ENCODE measurements around the gene DPCD.

Gene DPCD

DNA sequence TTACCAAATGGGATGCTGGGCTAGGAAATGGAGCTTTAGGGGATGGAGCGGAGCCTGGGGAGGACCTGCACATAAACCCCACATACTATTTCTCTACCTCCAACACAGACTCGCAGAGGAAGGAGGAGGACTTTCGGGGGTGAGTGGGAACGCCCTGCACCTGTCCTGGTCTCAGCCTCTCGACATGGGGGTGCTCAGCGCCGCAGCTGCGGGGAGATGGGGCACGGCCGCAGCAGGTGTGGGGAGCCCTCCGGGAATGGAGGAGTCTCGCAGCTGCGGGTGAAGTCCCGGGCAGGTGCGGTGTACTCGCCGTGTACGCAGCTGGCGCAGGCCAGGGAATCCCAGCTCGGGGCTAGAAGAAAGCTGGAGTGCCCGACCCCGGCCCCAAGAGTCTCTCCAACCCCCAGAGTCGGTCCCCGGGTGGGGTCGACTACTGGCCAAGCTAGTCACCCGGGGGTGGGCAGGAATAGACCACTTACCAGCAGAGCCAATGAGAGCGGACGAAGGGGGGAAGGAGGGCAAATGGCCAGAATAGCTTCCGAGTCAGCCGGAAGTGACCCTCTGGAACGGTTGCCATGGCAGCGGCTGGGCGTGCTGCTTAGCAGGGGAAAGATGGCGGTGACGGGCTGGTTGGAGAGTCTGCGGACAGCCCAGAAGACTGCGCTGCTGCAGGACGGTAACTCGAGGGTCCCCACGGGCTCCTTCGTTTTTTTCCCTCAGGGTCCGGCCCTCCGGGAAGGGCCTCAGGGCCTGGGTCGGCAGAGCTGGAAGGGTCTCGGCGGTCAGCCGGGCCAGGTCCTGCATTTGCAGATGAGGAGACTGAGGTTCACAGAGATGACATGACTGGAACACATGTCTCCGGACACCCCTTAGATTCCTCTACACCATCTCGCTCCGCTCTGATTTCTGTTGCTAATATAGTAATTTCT is at the start of gene DPCD, which contains the start of gene POLL:
Gene DPCD (plus strand): TSS at position 597 of the 929 bp plus-strand sequence. CDS start 16 bp downstream, at position 613.
Gene POLL (minus strand): TSS at position 533 of the 929 bp plus-strand sequence. CDS start 897 bp downstream, outside the sequence.
- Mint-ChIP-seq H3K9me3 (no peaks in the 10 kb centered on the region), H3K4me3 (peak within 1 kb of the TSS; percentile 92), H3K27ac (peak within 1 kb of the TSS; percentile 70), H3K4me1 (ENCODE audit: low read depth) (peaks cover 16% of the 10 kb centered on the region), H3K27me3 (no peaks in the 10 kb centered on the region), H3K36me3 (ENCODE audit: low read depth) (peaks cover 12% of the 10 kb centered on the region)

DNA sequence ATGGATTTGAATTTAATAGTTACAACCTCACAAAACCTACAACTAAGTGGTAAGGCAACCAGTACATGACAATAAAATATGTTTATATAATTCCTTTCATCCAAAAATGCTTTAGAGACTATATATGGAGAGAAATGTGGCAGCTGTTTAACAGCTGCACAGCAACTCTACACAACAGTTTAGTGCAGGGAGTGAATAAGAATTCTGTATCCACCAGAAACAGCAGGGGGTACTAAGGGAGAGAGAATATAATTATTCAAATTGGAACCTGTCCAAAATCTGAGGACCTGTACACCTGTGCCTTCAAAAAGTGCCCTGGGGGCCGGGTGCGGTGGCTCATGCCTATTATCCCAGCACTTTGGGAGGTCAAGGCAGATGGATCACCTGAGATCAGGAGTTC is 49.7 kb upstream of the DPCD start:
- H3K36me3 Mint-ChIP-seq (ENCODE audit: low read depth) = peaks cover 16% of the 10 kb centered on the region
- no peak overlapping the region for H3K27ac Mint-ChIP-seq
- no peaks in the 10 kb centered on the region for H3K9me3 Mint-ChIP-seq
- no peaks in the 10 kb centered on the region for H3K27me3 Mint-ChIP-seq
- H3K4me1 Mint-ChIP-seq (ENCODE audit: low read depth) = no peaks in the 10 kb centered on the region
- H3K4me3 Mint-ChIP-seq = no peak overlapping the region

DNA sequence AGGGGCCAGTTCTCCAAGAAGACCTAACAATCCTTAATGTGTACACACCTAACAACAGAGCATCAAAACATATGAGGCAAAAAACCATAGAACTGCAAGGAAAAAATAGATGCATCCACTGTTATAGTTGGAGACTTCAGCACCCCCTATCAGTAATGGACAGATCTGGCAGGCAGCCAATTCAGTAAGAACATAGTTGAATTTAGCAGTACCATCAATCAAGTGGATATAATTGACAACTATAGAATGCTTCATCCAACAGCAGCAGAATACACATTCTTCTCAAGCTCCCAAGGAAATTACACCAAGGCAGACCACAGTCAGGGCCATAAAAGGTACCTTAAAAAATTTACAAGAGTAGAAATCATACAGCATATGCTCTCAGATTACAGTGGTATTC is 42.2 kb upstream of the DPCD start:
- H3K4me3 Mint-ChIP-seq = no peak overlapping the region
- peaks cover 13% of the 10 kb centered on the region for H3K36me3 Mint-ChIP-seq (ENCODE audit: low read depth)
- H3K9me3 Mint-ChIP-seq = no peaks in the 10 kb centered on the region
- H3K4me1 Mint-ChIP-seq (ENCODE audit: low read depth) = no peaks in the 10 kb centered on the region
- no peaks in the 10 kb centered on the region for H3K27me3 Mint-ChIP-seq
- no peak overlapping the region for H3K27ac Mint-ChIP-seq

DNA sequence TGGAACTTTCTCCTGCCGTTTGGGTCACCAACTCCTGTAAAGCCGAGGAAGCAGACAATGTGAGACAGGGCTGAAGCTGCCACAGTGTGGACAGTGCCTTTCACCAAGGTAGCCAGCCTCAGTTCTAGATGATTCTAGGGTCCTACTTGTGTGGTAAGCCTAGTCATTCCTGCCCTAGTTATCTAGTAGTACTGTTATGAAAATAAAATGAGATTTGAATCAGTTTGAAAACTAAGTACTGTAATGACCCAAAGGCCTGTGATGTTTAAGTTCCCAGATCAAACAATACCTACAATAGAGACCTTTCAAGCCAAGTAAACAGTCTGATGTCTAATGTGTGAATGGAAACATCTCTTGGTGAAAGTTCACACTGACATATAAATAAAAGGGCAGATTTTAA is 37.2 kb upstream of the DPCD start:
- H3K36me3 Mint-ChIP-seq (ENCODE audit: low read depth) = peaks cover 33% of the 10 kb centered on the region
- H3K27me3 Mint-ChIP-seq = no peaks in the 10 kb centered on the region
- no peaks in the 10 kb centered on the region for H3K4me1 Mint-ChIP-seq (ENCODE audit: low read depth)
- H3K9me3 Mint-ChIP-seq = no peaks in the 10 kb centered on the region
- H3K4me3 Mint-ChIP-seq = no peak overlapping the region
- peak overlapping the region; percentile 27 for H3K27ac Mint-ChIP-seq

DNA sequence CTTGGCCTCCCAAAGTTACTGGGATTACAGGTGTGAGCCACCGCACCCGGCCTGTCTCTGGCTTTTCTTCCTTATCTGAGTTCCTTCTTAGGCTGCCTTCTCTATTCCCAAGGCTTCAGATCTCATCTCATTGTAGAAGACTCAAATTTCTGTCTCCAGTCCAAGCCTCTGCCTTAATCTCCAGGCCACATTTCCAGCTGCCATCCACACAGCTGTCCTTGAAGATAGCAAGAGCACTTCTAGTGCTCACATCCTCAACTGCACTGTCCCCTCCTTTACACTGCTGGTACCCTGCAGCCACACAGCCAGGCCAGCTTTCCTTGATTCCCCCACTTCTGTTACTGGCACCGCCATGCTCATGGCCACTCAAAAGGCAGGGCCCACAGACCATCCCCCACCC is 35.7 kb upstream of the DPCD start:
- Mint-ChIP-seq H3K27me3 (no peaks in the 10 kb centered on the region), H3K4me1 (ENCODE audit: low read depth) (no peaks in the 10 kb centered on the region), H3K27ac (no peak overlapping the region), H3K36me3 (ENCODE audit: low read depth) (peaks cover 29% of the 10 kb centered on the region), H3K9me3 (no peaks in the 10 kb centered on the region), H3K4me3 (no peak overlapping the region)

DNA sequence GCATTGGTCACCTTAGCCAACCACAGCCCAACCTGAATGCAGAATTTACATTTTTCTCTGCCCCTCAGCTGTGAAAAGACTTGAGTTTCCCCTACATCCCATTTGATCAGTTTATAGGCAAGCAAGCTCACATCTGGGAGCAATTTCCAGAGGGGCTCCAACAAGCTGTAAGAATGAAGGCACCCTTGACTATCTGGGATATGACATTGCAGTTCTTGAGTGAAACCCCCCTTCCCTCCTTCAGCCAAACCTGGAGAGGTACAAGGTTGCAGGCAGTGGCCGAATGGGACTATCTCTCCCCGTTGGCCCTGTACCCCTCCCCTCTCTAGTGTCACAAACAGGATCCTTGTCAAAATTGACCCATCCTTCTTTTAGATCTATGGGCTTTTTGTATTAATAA is 30.6 kb upstream of the DPCD start:
- Mint-ChIP-seq H3K9me3 (no peaks in the 10 kb centered on the region), H3K4me1 (ENCODE audit: low read depth) (peaks cover 8% of the 10 kb centered on the region), H3K27ac (no peak overlapping the region), H3K4me3 (no peak overlapping the region), H3K36me3 (ENCODE audit: low read depth) (peaks cover 10% of the 10 kb centered on the region), H3K27me3 (no peaks in the 10 kb centered on the region)

DNA sequence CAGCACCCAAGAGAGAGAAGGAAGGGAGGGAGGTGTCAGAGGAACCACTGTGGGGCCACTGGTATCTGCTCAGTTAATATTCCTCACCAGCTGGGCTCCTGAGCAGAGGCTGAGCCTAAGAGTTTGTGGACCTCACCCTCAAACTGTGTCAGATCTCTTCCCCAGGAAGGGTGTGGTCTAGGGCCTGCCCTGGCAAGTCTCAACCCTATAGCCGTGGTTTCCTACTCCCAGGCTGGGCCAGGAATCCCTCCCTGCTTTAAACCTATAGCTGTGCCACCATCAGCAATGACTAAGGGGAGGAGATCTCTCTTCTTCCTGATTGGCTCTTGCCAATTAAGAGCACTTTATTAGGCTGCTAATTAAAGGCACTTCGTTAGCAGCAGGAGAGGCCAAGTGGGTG is 29.9 kb upstream of the DPCD start:
- no peak overlapping the region for H3K27ac Mint-ChIP-seq
- H3K9me3 Mint-ChIP-seq = no peaks in the 10 kb centered on the region
- H3K27me3 Mint-ChIP-seq = no peaks in the 10 kb centered on the region
- H3K36me3 Mint-ChIP-seq (ENCODE audit: low read depth) = peaks cover 5% of the 10 kb centered on the region
- peaks cover 8% of the 10 kb centered on the region for H3K4me1 Mint-ChIP-seq (ENCODE audit: low read depth)
- no peak overlapping the region for H3K4me3 Mint-ChIP-seq

DNA sequence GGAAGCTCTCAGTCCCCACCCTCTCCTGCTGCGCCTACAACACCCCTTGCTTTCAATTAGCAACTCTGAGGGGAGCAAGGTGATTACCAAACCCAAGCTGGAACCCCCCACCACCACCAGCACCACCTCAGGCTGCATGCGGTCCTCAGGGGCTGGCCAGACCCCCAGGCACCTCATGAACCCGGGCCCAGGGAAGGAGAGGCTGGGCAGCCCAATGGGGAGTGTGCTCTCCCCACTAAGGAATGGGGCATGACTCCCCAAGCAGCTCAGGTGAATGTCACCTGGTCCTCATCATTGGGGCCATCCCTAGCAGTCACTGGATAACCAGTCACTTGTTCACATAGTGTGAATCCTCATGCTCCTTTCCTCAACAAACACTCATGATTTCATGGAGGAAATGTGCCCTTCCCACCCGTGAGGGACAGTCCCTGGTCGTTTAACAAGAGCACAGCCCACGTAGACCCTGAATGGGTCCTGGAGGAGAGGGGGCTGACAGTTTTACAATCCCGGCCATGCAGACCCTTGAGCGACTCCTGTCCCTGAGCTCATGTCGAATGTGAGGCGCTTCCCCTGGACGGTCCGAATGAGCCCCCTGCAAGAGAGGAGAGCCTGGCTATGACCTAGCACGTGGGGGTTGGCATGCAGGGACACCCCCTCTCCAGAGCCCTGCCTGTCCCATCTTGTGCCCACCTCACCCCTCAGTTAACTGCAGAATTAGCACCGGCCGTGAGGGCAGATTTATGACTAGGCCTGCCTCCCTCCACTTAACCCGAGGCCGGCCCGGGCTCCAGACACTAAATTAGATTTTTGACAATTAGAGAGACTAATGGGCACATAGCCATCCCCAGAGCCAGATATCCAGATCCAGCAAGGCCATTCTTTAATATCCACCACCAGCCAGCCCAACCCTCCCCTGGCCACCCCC is 29.2 kb upstream of the DPCD start:
- peaks cover 5% of the 10 kb centered on the region for H3K36me3 Mint-ChIP-seq (ENCODE audit: low read depth)
- H3K27me3 Mint-ChIP-seq = peaks cover 2% of the 10 kb centered on the region
- H3K4me3 Mint-ChIP-seq = no peak overlapping the region
- no peak overlapping the region for H3K27ac Mint-ChIP-seq
- peaks cover 8% of the 10 kb centered on the region for H3K4me1 Mint-ChIP-seq (ENCODE audit: low read depth)
- H3K9me3 Mint-ChIP-seq = no peaks in the 10 kb centered on the region

DNA sequence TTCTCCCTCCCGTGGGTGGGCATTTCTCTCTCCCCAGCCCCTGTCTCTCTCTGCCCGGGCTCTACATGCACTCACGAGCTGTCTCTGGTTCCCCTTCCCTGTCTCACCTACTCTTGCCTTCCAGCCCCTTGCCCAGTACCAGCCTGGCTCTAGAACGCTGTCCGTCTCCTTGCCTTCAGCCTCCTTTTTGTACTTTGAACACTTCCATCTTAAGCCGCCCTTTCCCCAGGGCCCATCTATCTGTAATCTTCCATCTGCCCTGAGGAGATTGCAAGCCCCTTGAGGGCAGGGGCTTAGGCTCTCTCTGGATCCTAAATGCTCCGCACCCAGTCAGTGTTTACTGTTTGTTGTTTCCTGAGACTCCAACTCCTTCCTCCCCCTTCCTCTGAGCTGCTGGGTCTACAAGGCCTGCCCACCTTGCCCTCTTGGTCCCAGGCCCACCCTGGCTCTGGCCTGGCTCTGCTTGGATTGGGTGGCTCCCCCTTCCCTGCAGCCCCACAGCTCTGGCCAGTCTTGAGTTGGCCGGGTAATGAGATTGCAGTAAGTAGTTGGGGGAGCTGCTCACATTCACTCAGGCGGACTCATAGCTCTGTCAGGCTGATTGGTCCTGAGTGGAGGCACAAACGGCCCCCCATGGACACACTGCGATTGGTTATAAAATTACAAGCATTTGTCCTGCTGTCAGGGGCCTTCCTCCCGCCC is 28.4 kb upstream of the DPCD start:
- peaks cover 5% of the 10 kb centered on the region for H3K36me3 Mint-ChIP-seq (ENCODE audit: low read depth)
- H3K4me1 Mint-ChIP-seq (ENCODE audit: low read depth) = peaks cover 8% of the 10 kb centered on the region
- no peak overlapping the region for H3K27ac Mint-ChIP-seq

DNA sequence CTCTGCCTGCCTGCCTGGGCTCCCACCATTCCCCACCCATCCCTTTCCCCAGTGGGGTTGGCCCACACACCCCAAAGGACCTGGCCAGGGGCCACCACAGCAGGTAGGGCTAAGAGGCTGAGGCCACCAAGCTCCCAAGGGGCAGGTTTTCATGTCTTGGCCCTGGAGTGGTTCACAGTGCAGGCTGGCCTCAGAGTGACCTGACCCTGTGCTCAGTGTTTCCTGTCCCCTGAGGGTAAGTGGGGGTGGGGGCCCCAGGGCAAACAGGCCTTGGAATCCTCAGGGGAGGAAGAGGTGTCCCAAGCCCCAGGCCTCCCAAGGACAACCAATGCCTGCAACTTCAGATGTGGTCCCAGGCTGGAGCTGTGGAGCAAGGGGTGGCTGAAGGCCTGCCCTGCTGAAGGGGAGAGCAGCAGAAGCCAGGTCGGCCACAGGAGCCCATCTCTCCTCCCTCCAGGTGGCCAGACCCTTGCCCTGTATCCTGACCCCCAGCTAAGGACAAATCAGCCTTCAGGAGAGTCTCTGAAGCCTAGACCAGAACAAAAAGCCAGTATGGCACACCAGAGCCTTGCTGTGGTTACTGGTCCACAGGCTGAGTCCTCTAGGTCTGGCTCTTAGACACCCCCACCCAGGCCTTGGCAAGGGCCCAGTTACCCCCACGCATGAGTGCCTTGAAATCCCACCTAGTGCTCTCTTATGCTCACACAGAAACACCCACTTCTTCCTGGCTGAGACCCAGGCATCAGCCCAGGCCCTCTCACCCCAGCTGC is 27.6 kb upstream of the DPCD start:
- Mint-ChIP-seq H3K4me1 (ENCODE audit: low read depth) (peaks cover 8% of the 10 kb centered on the region), H3K36me3 (ENCODE audit: low read depth) (no peaks in the 10 kb centered on the region), H3K27me3 (peaks cover 15% of the 10 kb centered on the region), H3K4me3 (no peak overlapping the region), H3K27ac (no peak overlapping the region), H3K9me3 (no peaks in the 10 kb centered on the region)

More for the DNA sequence above, 28.4 kb upstream of the DPCD start:
- H3K27me3 Mint-ChIP-seq = peaks cover 7% of the 10 kb centered on the region
- no peaks in the 10 kb centered on the region for H3K9me3 Mint-ChIP-seq
- H3K4me3 Mint-ChIP-seq = no peak overlapping the region

DNA sequence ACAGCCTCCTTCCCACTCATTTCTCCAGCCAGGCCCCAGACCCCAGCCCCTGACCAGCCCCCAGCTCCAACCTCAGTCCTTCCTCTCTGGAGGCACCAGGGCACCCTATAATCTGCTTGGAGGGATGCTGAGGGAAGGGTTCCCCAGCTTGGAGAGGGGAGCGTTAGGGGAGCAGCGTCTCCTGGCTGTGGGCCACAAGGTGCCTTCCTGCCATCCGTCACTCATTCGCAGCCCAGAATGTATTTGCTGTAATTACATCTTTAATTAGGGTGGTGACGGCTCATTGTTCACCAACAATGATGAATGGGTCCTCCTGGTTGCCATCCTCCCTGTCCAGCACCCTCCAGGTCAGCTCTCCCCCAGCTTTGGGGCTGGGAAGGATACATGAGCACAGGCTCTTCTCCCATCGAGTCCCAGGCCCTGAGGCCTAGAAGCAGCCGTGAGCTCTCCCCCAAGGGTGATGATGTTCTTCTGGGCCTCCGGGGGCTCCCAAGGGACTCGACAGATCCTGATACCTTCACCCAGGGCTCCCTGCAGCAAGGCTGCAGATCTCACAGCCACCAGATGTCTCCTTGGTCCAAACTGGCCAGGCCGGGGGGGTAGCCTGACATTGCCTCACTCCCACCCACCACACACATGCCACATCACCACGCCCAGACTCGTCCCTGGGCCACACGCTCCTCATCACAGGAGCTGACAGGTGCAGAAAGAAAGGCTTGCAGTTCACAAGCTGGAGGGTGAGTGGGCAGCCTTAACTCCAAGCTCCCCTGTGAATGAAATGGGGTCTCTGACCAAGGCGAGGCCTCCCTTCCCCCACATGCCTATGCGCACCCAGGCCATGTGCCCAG is 26.8 kb upstream of the DPCD start:
- H3K4me1 Mint-ChIP-seq (ENCODE audit: low read depth) = peaks cover 10% of the 10 kb centered on the region
- H3K36me3 Mint-ChIP-seq (ENCODE audit: low read depth) = no peaks in the 10 kb centered on the region
- no peak overlapping the region for H3K27ac Mint-ChIP-seq
- H3K27me3 Mint-ChIP-seq = peaks cover 23% of the 10 kb centered on the region
- H3K4me3 Mint-ChIP-seq = no peak overlapping the region
- no peaks in the 10 kb centered on the region for H3K9me3 Mint-ChIP-seq

DNA sequence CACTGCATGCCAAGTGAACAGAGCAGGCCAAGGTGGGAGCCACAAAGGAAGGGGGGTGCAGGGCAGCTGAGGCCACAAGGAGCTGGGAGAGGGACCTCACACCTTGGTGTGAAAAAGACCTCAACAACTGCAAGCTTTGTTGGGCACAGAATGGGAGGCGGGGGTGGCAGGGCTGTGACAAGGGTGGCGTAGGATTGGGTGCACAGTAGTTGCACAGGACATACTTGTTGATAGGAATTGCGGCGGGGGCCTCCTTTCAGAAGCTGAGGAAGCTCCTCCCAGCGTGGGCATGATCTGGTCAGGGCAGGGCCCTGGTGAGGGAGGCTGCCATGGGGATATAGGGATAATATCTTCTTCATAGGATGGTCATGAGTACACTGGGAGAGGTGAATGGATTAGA is 25.9 kb upstream of the DPCD start:
- peaks cover 16% of the 10 kb centered on the region for H3K4me1 Mint-ChIP-seq (ENCODE audit: low read depth)
- H3K36me3 Mint-ChIP-seq (ENCODE audit: low read depth) = no peaks in the 10 kb centered on the region
- no peaks in the 10 kb centered on the region for H3K9me3 Mint-ChIP-seq
- H3K4me3 Mint-ChIP-seq = no peak overlapping the region
- peaks cover 30% of the 10 kb centered on the region for H3K27me3 Mint-ChIP-seq
- no peak overlapping the region for H3K27ac Mint-ChIP-seq

DNA sequence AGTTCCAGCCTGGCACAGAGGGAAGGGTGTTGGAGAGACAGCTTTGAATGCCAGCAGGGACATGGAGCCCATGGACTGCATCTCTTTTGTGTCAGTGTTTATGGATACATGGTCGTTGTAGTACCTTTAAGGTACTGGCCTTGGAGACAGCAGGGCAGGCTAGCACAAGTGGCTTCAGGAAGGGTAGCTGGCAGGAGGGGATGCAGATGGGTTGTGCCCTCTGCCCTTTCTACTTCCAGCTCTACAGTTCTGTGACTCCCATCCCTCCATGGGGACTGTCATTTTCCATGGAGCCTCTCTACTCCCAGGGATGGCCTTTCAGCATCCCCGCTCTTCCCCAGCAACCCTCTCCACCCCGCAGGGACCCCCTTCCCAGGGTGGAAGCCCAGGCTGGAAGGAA is 25.1 kb upstream of the DPCD start:
- H3K27ac Mint-ChIP-seq = no peak overlapping the region
- H3K27me3 Mint-ChIP-seq = peaks cover 38% of the 10 kb centered on the region
- peaks cover 15% of the 10 kb centered on the region for H3K4me1 Mint-ChIP-seq (ENCODE audit: low read depth)
- H3K9me3 Mint-ChIP-seq = no peaks in the 10 kb centered on the region
- no peaks in the 10 kb centered on the region for H3K36me3 Mint-ChIP-seq (ENCODE audit: low read depth)
- no peak overlapping the region for H3K4me3 Mint-ChIP-seq

Measured in stimulated activated naive CD8-positive, alpha-beta T cell treated with anti-CD3 and anti-CD28 coated beads, Interleukin-15, Interleukin-2, amounts not matched to agents 100 ng/mL and 50 ng/mL, for 24 hours (primary cell).